Activated naive CD4-positive, alpha-beta T cell treated with anti-CD3 and anti-CD28 coated beads, Interleukin-2, amount 10 ng/mL, durations not matched to agents 7 days and 5 days (primary cell): ENCODE data around the gene KRTAP19-5.

Experiments
- CTCF ChIA-PET: fragments of 350-600 bp; sonication (Branson Sonifier 250); formaldehyde crosslinking; loops from one replicate; lab custom pipeline; 2021; ENCODE audit warnings: antibody characterized with exemption; lab: Charles Lee
- DNase-seq: peaks from one replicate; pipeline ENCODE4 v3.0.0-alpha.2; 2020
- H3K27ac Mint-ChIP-seq: one replicate; pipeline ENCODE4 v1.8.0; 2021; ENCODE audit warnings: mild to moderate bottlenecking, moderate library complexity, mixed read lengths
- H3K27me3 Mint-ChIP-seq: one replicate; pipeline ENCODE4 v1.8.0; 2021; ENCODE audit warnings: mild to moderate bottlenecking, mixed read lengths
- H3K36me3 Mint-ChIP-seq: one replicate; pipeline ENCODE4 v1.8.0; 2021; ENCODE audit warnings: mixed read lengths
- H3K4me1 Mint-ChIP-seq: one replicate; pipeline ENCODE4 v1.8.0; 2021; ENCODE audit warnings: mixed read lengths
- H3K4me3 Mint-ChIP-seq: one replicate; pipeline ENCODE4 v1.8.0; 2021; ENCODE audit warnings: mild to moderate bottlenecking, moderate library complexity, mixed read lengths
- H3K9me3 Mint-ChIP-seq: one replicate; pipeline ENCODE4 v1.8.0; 2021; ENCODE audit warnings: mixed read lengths

The KRTAP19-5 gene

GRCh38 chr21:30463713-30464112, 38.2 kb downstream of the KRTAP19-5 start:
- no peaks in the 10 kb centered on the region for H3K9me3 Mint-ChIP-seq
- DNase-seq = no peak
- H3K4me3 Mint-ChIP-seq = no peak overlapping the region
- no peaks in the 10 kb centered on the region for H3K36me3 Mint-ChIP-seq
- no peaks in the 10 kb centered on the region for H3K4me1 Mint-ChIP-seq
- H3K27me3 Mint-ChIP-seq = no peaks in the 10 kb centered on the region
- H3K27ac Mint-ChIP-seq = no peak overlapping the region
- CTCF ChIA-PET = interaction anchor here (0.9 kb wide), 1 partner anchor 485 kb away, joined by 4 read pairs; no protein-coding TSS in a partner anchor
